ENCODE measurements around the gene CERS6.
"Not testable (repeated sequence)": the region's sequence is repeated elsewhere in the genome, so short reads cannot be mapped to it uniquely, and the experiment has no call there.

CERS6 gene

GRCh38 chr2:168742258-168742932 lies 286.3 kb downstream of the CERS6 start:
- DNase-seq, result no peak

- DNase-seq, result no peak
Measured at GRCh38 chr2:168744844-168745243, 288.8 kb downstream of the CERS6 start.

GRCh38 chr2:168748461-168748860 lies 292.4 kb downstream of the CERS6 start:
- no peak for DNase-seq

GRCh38 chr2:168749297-168749696 lies 293.2 kb downstream of the CERS6 start:
- no peak for DNase-seq

- no peak for DNase-seq
Measured at GRCh38 chr2:168751104-168751740, 295.1 kb downstream of the CERS6 start.

GRCh38 chr2:168752361-168752760 lies 296.3 kb downstream of the CERS6 start:
- no peak for DNase-seq

GRCh38 chr2:168753765-168754329 lies 297.8 kb downstream of the CERS6 start:
- no peak for DNase-seq

- no peak for DNase-seq
Measured at GRCh38 chr2:168757223-168757622, 301.2 kb downstream of the CERS6 start.

GRCh38 chr2:168758970-168759820 lies 303.1 kb downstream of the CERS6 start:
- DNase-seq, result no peak

GRCh38 chr2:168765401-168765800 lies 309.3 kb downstream of the CERS6 start:
- no peak for DNase-seq

- DNase-seq, result no peak
Measured at GRCh38 chr2:168766600-168766999, 310.5 kb downstream of the CERS6 start.

GRCh38 chr2:168767258-168767657 lies 311.2 kb downstream of the CERS6 start:
- no peak for DNase-seq

GRCh38 chr2:168768357-168768756 lies 312.3 kb downstream of the CERS6 start:
- DNase-seq, result not testable (repeated sequence)

GRCh38 chr2:168770796-168771195 lies 314.7 kb downstream of the CERS6 start:
- no peak for DNase-seq

- DNase-seq, result no peak
Measured at GRCh38 chr2:168772704-168773103, 316.6 kb downstream of the CERS6 start.

GRCh38 chr2:168773128-168773527 lies 317.1 kb downstream of the CERS6 start:
- DNase-seq, result no peak

- DNase-seq, result no peak
Measured at GRCh38 chr2:168773719-168774521, 317.8 kb downstream of the CERS6 start.

GRCh38 chr2:168775837-168776236 lies 319.8 kb downstream of the CERS6 start:
- no peak for DNase-seq

- no peak for DNase-seq
Measured at GRCh38 chr2:168780669-168781071, 324.6 kb downstream of the CERS6 start.

- DNase-seq, result no peak
Measured at GRCh38 chr2:168781191-168781817, 325.2 kb downstream of the CERS6 start.

GRCh38 chr2:168782271-168782670 lies 326.2 kb downstream of the CERS6 start:
- no peak for DNase-seq

GRCh38 chr2:168784993-168785392 lies 328.9 kb downstream of the CERS6 start:
- DNase-seq, result no peak

Measured in effector CD8-positive, alpha-beta T cell (primary cell).